SHP77 treated with DMSO at 0.1 percent for 48 hours (cell line): Measurements from ENCODE around the gene ARHGEF35.
"Not testable (repeated sequence)": the region's sequence is repeated elsewhere in the genome, so short reads cannot be mapped to it uniquely, and the experiment has no call there.

Experiments
- DNase-seq: peaks from one replicate; lab custom pipeline; 2025; lab: John Stamatoyannopoulos, UW

Gene ARHGEF35

DNA sequence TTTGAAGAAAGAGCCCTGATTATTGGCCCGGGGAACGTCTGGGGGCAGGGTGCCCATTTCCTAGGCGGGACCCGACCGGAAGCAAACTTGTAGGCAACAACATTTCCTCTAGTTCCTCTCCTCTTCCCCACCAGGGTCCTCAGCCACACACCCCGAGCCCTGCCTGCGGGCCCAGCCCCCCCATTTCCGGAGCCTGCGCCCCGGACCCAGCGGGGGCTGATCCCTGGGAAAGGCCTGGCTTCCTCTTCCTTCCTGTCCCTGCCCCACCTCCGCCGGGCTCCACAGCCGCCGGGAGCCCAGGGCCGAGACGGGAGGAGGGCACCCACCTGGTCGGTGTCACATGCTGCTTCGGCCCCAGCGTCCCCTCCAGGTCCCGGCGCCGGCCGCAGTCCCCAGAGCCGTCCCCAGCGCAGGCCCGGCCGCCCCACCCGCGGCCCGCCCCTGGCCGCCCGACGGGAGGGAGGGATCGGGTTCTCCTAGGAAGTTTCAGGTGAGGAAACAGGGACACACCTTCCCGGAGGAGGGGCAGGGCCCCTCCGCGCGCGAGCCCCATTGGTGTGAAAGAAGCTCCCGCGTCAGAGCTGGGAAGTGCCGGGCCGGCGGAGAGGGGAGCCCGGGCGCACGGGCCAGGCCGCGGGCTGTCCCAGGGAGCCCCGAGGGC lies at the start of gene ARHGEF35:
Gene ARHGEF35, minus strand, starts transcription at position 622 of the 661 bp plus-strand sequence. CDS start 7,450 bp downstream, outside the sequence.
- DNase-seq: not testable (repeated sequence)

DNA sequence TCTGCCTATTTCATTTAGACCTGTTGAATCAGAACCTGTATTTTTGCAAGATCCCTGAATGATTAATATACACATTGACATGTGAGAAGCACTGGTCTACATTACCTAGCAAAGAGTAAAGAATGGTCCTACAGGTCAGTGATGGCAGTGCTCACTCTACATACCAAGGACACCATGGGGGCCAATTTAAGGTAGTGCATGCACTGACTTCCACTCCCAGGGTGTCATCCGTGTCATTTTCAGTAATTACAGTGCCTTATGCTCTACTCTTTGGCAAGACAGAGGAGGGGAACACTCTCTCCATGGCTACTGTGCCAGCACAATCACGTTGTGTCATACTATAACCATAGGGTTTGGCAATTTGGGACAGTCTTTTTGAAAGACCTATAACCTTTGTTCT lies 49.7 kb upstream of the ARHGEF35 start:
- not testable (repeated sequence) for DNase-seq

DNA sequence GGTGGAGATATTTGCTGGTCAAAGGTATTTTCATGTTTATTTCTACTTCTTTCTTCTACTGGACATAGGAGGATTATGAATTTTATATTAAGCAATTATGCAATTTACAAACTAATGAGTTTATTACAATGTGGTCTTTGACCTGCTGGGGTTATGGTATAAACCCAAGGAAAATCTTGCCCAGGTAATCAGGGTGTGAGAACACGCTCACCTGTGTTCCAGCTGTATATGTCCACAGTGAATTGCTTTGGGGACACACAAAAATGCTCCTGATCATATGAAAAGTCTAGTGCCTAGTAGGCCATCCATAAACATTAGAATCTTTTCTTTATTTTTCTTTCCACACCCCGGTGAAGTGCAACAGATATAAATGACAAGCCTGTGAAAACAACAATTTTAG lies 43.7 kb upstream of the ARHGEF35 start, which contains the start of gene OR2A42:
Gene OR2A42, minus strand, starts transcription at position 241 of the 400 bp plus-strand sequence. CDS start 6,762 bp downstream, outside the sequence.
- DNase-seq: not testable (repeated sequence)

DNA sequence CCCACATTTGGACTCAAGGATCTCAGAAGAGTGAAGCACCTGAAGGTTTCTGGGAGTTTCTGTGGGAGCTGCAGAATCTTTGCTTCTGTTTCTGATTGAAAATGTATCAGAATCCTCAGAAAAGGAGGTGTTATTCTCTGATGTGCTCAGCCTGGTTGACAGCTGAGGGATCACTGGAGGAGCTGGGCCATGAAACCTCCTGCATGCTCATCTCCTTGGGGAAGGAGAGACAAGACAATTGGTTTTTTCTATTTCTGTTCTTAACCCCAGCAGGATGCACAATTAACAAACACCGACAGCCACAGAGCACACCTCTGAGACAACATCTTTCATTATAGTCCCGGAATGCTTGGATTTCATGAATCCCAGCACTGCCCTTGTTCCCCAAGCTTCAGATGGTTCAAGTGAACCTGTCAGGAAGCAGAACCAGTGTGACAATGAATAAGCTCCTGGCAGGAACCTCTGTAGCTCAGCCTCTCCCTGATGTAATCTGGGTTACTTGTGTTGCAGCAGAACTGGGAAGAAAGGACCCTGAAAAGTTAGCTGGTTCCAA lies 43.0 kb upstream of the ARHGEF35 start:
- not testable (repeated sequence) for DNase-seq

DNA sequence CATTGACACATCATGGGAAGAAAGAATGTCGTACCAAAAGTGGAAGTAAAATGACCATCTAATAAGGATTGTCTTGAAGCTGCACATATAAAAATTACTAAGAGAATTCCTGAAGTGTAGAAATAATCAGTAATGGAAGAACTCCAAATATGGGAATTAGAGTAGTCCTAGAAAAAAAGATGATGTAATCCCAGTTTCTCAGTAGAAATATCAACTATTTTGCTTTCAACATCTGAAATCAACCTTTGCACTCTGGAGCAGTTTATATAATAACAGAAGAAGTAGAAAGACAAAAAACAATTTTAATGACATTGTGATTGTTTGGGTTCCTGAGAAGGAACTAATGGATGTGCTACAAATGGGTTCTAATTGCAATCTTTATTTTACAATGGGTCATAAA lies 37.4 kb upstream of the ARHGEF35 start:
- DNase-seq: not testable (repeated sequence)

DNA sequence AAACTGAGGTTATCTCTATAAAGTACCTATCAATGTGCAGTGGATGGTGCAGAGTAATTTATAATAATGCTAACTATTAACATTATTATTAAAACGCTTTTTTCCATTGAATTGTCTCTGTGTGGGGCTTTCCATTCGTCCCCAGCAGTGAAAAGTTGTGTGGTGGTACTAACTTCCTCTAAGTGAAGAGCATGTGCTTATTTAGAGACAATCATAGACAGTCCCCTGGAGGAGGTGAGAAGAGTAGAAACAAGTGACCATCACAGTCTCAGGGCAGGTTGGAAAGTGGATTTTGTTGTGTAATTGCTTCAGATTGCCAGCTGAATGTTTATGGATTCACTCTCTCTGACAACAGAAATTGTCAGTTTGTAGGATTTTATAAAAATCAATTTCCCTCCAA lies 35.4 kb upstream of the ARHGEF35 start:
- DNase-seq: not testable (repeated sequence)

DNA sequence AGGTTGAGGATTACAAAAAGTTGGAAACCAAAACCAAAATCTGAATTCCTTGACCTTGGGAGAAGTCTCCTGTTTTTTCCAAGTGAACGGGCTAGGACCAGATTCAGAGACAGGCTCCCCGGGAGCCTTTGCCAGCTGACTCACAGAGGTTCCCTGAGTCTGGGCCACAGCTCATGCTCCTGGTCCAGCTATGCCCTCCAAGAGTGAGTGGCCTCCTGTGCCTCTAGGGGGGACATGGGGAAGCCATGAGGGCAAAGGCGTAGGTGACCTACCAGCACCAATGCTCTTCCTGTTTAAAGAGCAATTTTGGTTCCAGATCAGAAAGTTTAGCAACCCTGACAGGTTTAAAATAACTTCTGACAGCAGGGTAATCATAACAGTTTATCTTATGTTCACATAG lies 33.2 kb upstream of the ARHGEF35 start:
- not testable (repeated sequence) for DNase-seq

DNA sequence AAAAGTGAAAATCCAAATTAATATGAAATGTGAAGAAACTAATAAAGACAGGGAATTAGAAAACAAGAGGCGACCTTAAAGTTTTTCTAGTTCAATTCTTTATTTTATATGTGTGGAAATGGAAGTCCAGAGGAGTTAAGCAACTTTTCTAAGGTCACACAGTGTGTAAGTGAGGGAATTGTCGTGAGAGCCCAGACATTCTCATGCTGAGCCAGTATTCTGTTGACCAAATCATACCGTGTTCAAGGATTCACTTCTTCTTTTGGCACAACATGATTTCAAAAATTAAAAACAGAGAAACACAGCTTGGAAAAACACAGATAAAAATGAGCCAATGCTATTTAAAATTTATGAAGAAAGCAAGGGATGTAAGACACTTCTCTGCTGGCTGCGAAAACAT lies 31.2 kb upstream of the ARHGEF35 start:
- DNase-seq: not testable (repeated sequence)

DNA sequence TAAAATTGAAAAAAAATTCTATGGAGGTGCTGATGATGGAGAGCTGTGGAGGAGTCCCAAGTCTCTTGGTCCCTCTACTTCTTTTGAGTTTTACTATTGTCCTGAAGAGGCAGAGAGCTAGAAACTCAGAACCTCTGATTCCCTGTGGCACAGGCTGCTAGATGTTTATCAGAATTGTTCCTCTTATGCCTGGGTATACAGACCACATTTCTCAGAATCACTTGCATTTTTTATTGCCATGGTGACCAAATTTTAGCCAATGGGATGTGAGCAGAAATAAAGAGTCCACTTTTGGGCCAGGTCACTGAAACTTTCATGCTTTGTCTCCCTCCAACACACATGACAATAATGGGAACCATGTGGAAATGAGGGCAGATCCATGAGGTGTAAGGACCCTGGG lies 28.0 kb upstream of the ARHGEF35 start:
- not testable (repeated sequence) for DNase-seq

DNA sequence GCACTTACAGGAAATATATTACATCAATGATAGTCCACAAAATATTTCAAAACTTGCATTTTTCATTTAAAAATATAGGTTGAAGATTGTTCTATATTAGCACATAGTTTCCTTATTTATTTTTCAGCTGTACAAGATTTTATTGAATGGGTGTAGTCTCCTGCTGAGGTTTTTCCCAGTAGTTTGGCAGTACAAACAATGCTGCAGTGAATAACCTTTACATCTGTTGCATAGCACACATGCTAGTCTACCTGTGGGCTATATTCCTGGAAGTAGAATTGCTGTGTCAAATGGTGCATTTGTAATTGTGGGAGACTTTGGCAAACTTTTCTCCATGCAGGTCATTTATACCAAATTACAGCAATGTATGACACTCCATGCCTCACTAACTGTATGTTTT lies 24.9 kb upstream of the ARHGEF35 start:
- DNase-seq: not testable (repeated sequence)

DNA sequence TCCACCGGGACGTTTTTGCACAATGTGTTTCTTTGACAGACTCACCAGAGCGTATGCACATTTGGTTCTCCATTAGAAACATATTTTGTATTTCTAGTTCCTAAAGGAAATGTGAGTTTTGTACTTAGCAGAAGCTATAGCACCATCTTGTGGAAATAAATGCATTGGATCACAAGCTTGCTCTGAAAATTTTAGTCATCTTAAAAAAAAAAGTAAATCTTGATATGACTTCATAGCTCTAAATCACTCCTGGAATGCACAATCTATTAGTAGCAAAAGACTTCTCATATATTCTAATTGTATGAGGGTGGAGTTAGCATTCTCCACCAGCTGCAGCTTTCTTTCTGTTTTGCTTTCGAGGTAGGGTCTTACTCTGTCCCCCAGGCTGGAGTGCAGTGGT lies 23.5 kb upstream of the ARHGEF35 start:
- DNase-seq: not testable (repeated sequence)

DNA sequence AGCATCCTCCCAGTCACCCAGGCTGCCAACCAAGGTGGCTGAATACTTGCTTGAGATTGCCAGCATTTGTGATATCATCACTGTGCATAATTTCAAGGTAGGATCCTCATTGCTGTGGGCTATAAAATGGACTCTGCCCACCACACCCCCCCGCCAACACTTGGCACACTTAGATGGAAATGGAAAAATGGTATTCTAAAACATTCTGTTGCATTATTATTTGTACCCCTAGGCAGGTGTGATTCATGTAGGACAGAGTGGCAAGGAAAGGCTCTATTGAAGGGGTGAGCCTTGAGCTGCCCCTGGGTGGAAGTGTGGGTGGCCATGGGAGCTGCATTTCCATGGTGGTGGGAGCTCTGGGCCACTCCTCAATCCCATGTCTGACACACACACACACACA lies 22.9 kb upstream of the ARHGEF35 start:
- DNase-seq: not testable (repeated sequence)

DNA sequence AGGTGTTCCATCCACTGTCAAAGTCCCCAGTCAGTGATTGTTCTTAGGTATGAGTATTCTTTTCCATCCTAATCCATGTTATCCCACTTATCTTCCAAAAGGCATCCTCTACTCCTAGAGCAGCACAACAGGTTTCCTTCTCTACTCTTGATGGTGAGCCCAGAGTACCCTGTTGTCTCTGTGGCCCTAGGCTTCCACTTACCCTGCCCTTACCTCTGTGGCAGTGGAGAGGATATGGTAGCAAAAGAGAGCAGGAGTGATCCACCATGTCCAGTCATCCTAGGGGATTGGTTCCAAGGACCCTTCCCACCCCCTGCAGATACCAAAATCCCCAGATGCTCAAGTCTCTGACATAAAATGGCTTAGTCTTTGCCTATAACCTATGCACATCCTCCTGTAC lies 21.6 kb upstream of the ARHGEF35 start:
- not testable (repeated sequence) for DNase-seq

DNA sequence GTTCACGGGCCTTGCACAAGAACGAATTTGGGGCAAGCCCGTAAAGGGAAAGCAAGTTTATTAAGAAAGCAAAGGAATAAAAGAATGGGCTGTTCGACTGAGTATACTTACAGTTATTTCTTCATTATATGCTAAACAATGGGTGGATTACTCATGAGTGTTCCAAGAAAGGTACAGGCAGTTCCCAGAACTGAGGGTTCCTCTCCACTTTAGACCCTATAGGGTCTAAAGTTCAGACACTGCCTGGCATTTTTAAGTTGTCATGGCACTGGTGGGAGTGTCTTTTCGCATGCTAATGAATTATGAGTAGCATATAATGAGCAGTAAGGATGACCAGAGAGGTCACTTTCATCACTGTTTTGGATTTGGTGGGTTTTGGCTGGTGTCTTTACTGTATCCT lies 9.7 kb upstream of the ARHGEF35 start:
- DNase-seq: not testable (repeated sequence)

DNA sequence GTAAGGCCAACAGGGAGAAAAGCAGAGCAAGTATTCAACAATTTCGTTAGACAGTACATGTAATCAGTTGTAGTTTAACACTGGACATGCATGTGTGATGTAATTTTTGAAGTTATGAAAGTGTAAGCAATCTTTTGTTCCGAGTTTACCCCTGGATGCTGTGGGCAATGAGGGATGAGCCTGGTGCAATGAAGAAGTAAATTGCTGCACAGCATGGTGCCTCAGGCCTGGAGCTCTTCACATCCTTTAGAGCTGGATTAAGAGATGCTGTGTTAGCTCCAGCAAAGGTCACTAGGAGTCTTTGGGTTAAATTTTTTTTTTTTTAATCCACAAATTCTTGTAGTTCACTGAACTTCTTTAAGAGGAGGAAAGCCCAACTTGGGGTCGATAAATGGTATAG lies 7.5 kb upstream of the ARHGEF35 start:
- DNase-seq: not testable (repeated sequence)

DNA sequence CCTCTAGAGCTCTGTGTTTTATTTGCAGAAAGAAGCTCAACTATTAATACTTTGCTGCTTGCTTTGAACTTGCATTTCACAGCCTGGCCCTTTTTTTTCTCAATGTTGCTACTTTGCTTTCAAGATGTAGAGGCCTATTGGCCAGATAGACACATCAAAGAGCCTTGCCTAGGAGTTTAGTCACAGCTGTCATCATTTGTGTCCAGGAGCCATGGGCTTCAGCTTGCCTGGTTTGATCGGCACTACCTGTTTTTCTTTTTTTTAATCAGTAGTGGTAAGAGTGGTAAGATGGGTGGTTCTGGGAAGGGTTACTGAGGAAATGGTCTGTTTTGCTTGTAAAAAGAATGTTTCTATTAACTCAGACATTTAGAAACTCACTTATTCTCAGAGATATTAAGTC lies 6.3 kb upstream of the ARHGEF35 start:
- DNase-seq: not testable (repeated sequence)

DNA sequence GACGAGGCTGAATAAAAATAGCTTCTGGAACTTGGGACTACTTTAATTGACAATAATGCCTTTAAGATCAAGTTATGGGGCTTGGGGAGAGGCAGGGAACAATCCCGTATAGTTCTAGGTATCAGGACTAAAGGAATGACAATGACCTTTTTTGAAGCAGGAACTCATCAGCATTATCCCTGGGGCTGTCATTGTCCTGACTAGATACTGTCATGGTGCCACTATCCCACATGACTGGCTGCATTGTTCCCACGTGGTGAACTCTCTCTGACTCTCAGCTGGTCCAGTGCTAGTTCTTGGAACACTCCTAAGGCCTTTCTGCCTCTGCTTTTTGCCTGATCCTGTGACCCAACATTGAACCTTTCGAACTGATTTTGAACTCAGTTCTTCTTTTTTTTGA lies 3.3 kb upstream of the ARHGEF35 start:
- not testable (repeated sequence) for DNase-seq

DNA sequence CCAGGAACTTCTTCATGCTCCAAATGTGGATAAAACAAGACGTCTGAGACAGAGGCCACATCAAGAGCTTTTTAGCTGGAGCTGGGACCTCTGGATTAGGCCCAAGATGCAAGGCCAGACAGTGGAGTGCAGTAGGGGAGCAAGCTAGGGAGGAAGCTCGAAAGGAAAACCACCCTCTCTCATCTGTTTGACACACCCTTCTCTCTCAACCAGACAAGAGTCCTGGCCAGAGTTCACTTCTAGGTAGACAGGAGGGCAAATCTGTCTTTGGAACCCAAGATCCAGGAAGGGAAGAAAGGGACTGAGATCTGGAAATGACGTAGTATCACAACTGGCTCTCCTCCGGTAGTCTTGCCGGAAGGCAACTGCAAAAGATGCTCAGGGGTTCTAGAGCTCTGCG lies 1.2 kb downstream of the ARHGEF35 start:
- DNase-seq: not testable (repeated sequence)

DNA sequence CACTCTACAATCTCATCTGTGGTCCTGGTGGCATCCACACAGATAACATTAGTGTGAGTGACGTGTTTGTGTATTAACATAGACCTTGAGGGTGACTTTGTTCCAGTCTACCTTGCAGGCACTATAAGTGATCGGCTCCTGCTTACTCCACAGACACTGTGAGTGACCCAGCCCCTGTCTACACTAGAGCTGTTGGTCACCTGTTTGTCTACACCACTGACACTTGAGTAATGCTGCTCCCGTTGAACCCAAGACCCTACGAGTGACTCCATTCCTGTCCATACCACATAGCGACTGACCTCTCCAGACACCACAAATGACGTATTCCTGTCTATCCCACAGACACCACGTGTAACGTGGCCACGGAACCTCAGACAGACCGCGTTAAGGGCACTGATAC lies 1.9 kb downstream of the ARHGEF35 start:
- not testable (repeated sequence) for DNase-seq

DNA sequence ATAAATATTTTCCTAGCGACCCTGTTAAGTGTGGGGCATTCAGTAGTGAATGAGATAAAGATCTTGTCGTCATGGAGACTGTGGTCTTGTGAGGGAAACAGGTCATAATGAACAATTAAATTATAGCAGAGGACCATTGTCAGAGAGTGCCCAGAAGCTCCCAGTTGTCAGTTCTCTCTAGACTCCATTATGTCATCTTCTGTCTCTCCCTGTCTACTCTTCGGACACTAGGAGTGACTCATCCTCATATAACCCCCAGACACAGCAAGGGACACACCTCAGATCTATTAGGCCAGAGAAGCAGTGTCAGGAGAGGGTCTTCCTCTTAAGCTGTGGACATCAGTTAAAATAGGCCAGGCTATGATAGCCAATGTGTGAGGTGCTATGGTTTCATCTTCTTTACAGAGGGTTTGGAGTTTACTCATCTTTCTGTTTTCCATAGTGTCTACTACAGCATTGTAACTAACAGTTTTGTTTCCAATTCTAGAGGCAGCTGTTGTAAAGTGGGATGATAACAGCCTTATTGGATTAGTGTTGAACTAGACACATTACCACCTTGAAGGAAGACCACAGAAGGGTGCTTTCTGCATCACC lies 7.0 kb downstream of the ARHGEF35 start:
- DNase-seq: not testable (repeated sequence)

DNA sequence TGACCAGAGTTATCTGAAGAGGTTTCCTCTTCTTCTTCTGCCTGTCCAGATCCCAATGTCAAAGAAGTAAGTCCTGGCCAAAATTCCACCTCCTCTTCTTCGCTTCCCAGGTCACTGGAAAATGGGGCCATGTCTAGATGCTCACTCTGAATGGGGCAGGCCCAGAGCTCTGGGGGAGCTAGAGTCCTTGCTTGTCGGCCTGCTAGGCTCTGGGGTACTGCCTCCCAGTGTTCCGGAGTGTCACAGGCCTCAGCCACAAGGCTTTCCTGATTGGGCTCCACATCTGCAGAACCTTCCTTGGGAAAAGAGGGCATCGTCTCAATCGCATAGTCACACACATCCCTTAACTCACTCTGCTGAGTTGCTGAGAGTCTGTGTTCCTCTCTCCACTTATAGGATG lies 7.8 kb downstream of the ARHGEF35 start:
- not testable (repeated sequence) for DNase-seq

DNA sequence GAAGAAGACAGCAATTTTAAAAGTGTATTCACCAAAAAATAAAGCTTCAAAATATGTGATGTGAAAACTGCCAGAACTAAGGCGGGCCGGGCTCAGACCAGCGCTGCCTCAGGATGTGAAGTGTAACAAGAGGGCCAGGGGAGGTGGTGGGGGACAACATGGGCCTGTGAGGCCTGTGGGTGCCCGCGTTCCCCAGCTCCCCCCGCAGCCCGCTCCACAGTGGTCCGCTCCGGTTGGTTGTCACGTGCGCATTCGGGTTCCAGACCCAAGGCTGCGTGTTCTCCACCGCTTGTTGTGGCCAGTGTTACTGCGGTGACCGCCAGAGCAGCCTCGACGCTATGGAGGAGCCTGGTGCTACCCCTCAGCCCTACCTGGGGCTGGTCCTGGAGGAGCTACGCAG lies 12.5 kb downstream of the ARHGEF35 start, which contains the start of gene CTAGE4:
Gene CTAGE4, plus strand, starts transcription at position 301 of the 400 bp plus-strand sequence. Its CDS starts 38 bp downstream, at position 339.
- DNase-seq: not testable (repeated sequence)

DNA sequence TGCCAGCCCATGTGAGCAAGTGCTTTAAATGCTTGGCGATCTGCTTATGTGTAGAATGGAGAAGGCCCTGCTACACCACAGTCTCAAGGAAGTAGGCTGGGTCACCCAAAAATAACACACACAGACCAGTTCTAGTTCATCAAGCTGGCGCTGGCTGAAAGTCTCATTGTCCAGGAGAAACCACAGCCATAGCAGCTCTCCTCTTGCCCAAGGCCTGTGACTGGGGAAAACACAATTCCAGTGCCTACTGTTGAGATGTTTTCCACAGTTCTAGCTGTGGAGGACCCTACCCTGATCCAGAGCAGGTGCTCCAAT lies 16.5 kb downstream of the ARHGEF35 start:
- DNase-seq: not testable (repeated sequence)
